A549 treated with AZD9567 at 1 μM for 4 hours (cell line): ENCODE measurements around the gene SLFN12. TPM values are rescaled to one million over a fixed set of nuclear protein-coding genes. Genes with fewer than 3 reads are reported as not detected.

Experiments used
- total RNA-seq: library from RNA; stranded (reverse); fragments of 200-300 nt; extraction: Qiagen RNA extraction; gene quantifications from 5 replicates; pipeline ENCODE4 v1.2.3, GENCODE V29; 2022; ENCODE audit not compliant: insufficient read depth

The SLFN12 gene
- 0.05 to 0.09 TPM (median 0.06 TPM) in 3 of 5 replicates, not detected in the others for total RNA-seq

DNA sequence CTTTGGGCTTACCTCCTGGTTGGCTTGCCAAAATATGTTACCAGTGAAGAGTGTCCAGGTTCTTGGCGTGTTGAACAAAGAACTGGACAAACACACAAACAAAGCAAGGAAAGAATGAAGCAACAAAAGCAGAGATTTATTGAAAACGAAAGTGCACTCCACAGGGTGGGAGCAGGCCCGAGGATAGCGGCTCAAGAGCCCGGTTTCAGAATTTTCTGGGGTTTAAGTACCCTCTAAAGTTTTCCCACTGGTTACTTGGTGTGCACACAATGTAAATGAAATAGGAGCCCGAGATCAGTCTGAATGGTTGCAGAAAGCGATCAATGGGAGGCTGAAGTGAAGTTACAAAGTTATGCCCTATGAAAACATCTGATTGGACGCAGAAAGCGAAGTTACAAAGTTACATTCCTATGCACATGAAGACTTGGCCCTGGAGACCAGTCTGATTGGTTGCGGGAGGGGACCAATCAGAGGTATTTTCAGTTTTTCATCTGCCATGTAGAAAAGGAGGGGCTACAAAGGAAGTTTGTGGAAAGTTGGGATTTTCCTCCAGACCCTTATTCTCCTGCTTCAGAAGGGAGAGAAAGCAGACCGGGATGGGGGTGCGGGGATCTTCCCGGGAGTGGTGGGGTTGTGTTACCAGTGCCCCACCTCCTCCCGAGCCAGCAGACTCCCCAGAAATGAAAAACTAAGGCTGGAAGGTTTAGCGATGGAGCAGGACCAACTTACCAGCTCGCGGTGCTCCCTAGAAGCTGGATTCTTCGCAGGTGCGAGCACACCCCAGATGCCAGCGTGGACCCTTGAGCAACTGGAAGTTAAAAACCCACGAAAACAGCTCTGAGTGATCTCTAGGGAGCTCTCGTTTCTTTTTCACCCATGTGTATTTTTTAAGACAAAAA, at the start of gene SLFN12:
Gene SLFN12, minus strand, starts transcription at position 325 of the 899 bp plus-strand sequence. CDS start 9,472 bp downstream, outside the sequence.

DNA sequence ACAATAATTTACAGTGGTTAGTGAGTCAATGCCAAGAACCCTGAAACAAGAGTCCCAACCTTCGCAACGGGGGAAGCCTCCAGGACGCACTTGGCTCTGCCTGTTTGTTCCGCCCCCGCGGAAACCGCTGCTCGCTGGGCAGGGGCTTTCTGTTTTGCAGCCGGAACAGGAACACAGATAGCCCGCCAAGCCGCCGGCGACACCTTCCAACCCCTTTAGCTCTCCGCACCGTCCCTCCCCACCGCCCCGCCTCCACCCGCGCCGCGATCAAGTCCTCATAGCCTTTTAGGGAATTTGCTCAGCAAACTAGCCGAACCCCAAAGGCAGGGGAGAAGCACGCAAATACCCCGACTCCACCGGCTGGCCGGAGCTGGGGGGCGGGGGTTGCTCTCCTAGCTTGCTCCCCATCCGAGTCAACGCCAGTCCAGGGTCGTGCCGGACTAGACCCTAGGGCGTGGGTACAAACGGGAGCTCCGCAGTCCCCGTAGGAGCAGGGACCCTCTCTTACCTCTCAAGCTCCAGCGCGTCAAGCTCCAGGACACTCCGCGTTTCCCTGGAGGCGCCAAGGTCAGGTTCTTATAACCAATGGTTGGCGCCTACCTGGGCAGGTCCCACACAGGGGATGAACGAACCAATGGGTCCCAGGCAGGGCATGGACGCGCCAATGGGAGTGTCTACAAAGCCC, 16.1 kb upstream of the SLFN12 start, which contains the start of gene SLFN13:
Gene SLFN13, minus strand, starts transcription at position 553 of the 685 bp plus-strand sequence. CDS start 3,086 bp downstream, outside the sequence.

DNA sequence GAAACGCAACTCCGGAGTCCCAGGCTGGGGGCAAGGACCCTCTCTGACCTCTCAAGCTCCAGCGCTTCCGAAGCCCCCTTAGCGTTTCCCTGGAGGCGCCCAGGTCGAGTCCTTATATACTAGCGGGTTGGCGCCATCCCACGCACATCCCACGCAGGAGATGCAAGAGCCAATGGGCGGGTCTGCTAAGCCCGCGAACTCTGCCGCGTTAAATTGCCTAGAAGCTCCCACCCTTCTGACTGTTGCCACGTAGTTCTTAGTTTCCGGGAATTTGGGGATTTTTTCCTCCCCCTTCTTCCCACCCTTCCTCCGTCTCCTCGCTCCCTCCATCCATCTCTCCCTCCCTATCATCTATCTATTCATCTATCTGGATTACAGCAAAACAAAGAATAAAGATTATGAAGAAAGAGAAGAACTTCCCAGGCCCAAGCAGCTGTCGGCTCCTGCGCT, 58.7 kb downstream of the SLFN12 start, which contains the start of gene SLFN11:
Gene SLFN11, minus strand, starts transcription at position 88 of the 450 bp plus-strand sequence. CDS start 9,814 bp downstream, outside the sequence.

Other genes with a start within 250 kb of the SLFN12 start
- gene SLC35G3, start 238.1 kb downstream of the SLFN12 start, total RNA-seq: not detected in 5 replicates
- gene SLFN5, start 189.4 kb downstream of the SLFN12 start, total RNA-seq: 3.7 to 4.6 TPM (median 3.9 TPM) in 5 replicates
- gene SLFN11, start 58.9 kb downstream of the SLFN12 start, total RNA-seq: 4.5 to 6.4 TPM (median 5.8 TPM) in 5 replicates
- gene SLFN13, start 16.3 kb upstream of the SLFN12 start, total RNA-seq: 3.5 to 12.8 TPM (median 3.9 TPM) in 5 replicates
- 0.26 TPM in 1 of 5 replicates, not detected in the others for gene SLFN12L, start 105.2 kb upstream of the SLFN12 start, total RNA-seq
- not detected in 5 replicates for gene SLFN14, start 128.3 kb upstream of the SLFN12 start, total RNA-seq
- 6.9 to 11.1 TPM (median 8.4 TPM) in 5 replicates for gene PEX12, start 146.1 kb upstream of the SLFN12 start, total RNA-seq
- 121 to 158 TPM (median 130 TPM) in 5 replicates for gene AP2B1, start 154.8 kb upstream of the SLFN12 start, total RNA-seq